IPS-NIHi7 (cell line): Measurements from ENCODE around the gene TMEM123.
"Not testable (repeated sequence)": the region's sequence is repeated elsewhere in the genome, so short reads cannot be mapped to it uniquely, and the experiment has no call there.

Experiments
- DNase-seq: peaks from one replicate; pipeline ENCODE4 v3.0.0; 2012; ENCODE audit warnings: mixed read lengths; ENCODE audit errors: extremely low spot score

TMEM123 gene

GRCh38 chr11:102449651-102450570 lies 2.7 kb downstream of the TMEM123 start:
- DNase-seq = no peak

GRCh38 chr11:102448869-102449224 lies 3.7 kb downstream of the TMEM123 start:
- no peak for DNase-seq

DNA sequence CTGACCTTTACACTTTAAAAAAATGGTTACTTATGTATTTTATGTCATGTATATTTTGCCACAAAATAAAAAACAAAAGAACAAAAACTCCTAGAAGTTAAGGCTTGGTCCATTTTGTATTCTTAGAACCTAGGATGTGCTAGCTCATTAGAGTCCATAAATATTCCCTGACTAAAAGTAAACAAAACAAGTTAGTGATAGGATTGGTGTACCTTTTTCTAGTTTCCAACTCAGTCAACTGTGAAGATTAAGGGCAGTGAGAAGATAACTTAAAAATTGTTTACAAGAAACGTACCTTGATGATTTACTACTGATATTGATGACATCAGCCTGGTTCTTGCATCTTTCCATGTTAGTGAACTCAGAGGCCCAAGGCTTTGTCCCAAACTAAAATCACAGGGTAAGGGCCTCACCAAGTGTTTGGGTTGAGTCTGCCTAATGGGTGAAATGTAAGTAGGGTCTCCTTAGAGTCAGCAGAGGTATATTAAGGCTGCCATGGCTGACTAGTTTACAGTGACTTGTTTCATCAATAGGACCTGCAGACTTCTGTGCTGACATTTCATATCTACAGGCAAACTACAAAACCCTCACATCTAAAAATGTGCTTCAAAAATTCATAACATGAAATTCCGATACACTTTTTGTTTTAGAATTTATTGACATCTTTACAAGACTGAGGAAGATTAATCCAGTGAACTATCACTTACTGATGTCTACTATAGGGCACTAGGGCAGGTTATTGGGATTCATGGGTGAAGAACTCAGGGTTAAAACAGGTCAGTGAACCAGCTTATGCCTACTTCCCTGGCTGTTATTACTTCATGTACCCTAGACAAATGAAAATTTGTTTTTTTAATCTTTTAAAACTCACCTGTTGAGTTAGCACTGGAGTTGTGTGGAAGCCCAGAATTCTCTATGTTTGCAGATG lies 4.4 kb downstream of the TMEM123 start:
- no peak for DNase-seq

DNA sequence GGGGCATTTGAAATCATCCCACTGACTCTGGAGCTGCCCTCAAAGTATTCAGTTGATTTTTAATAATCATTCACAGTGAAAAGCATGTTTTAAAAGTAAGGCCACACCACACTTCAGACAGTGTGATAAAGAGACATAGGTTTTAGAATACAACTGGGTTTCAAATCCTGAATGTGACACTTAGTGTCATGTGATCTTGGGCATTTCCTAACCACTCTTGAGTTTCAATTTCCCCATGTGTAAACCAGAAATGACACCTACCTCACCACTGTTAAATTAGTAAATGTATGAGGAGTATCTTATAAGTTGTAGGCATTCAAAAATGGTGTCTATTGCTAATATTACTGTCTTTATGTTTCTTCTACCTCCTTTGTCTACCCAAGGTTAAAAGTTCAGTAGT lies 5.4 kb downstream of the TMEM123 start:
- DNase-seq = no peak

DNA sequence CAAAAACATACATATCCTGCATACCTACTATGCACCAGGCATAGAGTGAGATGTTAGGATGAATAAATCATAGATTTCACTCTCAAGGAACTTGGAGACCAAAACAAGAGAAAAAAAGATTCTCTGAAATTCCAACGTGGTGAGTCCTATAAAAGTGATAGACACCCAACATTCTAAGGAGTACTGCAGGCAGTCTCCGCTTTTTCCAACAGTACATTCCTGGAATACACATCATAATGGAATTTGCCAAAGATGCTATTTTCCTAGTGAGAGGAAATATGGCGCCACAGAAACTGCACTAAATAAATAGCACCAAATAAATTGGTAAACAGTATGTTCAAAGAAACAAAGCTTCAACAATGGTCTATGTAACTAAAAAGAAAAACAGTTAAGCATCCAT lies 6.0 kb downstream of the TMEM123 start:
- DNase-seq = no peak

GRCh38 chr11:102444693-102445092 lies 7.9 kb downstream of the TMEM123 start:
- not testable (repeated sequence) for DNase-seq

DNA sequence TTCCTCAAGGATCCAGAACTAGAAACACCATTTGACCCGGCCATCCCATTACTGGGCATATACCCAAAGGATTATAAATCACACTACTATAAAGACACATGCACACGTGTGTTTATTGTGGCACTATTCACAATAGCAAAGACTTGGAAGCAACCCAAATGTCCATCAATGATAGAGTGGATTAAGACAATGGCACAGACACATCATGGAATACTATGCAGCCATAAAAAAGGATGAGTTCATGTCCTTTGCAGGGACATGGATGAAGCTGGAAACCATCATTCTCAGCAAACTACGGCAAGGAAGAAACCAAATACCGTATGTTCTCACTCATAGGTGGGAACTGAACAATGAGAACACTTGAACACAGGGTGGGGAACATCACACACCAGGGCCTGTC lies 8.4 kb downstream of the TMEM123 start:
- not testable (repeated sequence) for DNase-seq

- DNase-seq = not testable (repeated sequence)
Observed at GRCh38 chr11:102439063-102439363, 13.6 kb downstream of the TMEM123 start.

GRCh38 chr11:102438311-102439062 lies 14.1 kb downstream of the TMEM123 start:
- DNase-seq = no peak

DNA sequence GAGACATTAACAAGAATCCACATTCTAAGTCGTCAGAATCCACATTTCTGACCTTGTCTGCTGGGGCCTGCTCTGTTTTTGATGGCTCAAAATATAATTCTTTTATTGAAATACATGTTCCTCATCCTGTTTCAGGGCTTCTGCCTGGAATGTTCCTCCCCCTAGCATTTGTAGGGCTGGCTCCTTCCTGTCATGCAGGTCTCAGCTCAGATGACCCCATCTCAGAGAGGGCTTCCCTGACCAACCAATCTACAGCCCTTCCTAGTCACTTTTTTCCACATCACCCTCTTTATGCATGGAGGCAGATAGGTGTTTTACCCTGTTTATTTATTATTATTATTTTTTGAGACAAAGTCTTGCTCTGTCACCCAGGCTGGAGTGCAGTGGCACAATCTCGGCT lies 14.8 kb downstream of the TMEM123 start:
- no peak for DNase-seq

- DNase-seq = no peak
Observed at GRCh38 chr11:102436976-102437375, 15.6 kb downstream of the TMEM123 start.

GRCh38 chr11:102436561-102436960 lies 16.0 kb downstream of the TMEM123 start:
- no peak for DNase-seq

- no peak for DNase-seq
Observed at GRCh38 chr11:102435688-102436087, 16.9 kb downstream of the TMEM123 start.

DNA sequence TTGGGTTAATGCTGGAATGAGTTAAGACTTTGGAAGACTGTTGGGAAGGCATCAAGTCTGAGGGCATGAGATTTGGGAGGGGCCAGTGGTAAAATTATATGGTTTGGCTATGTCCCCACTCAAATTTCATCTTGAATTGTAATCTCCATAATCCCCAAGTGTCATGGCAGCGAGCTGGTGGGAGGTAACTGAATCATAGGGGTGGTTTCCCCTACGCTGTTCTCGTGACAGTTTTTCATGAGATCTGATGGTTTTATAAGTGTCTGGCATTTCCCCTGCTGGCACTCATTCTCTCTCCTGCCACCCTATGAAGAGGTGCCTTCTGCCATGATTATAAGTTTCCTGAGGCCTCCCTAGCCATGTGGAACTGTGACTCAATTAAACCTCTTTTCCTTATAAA lies 19.0 kb downstream of the TMEM123 start:
- DNase-seq = not testable (repeated sequence)

DNA sequence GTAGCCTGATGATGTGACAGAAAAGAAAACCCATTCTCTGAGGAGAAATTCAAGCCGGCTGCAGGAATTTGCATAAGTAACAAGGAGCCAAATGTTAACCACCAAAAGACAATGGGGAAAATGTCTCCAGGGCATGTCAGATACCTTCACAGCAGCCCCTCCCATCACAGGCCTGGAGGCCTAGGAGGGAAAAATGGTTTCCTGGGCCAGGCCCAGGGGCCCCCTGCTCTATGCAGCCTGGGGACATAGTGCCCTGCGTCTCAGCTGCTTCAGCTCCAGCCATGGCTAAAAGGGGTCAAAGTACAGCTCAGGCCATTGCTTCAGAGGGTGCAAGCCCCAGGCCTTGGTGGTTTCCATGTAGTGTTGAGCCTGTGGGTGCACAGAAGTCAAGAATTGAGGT lies 20.0 kb downstream of the TMEM123 start:
- not testable (repeated sequence) for DNase-seq

DNA sequence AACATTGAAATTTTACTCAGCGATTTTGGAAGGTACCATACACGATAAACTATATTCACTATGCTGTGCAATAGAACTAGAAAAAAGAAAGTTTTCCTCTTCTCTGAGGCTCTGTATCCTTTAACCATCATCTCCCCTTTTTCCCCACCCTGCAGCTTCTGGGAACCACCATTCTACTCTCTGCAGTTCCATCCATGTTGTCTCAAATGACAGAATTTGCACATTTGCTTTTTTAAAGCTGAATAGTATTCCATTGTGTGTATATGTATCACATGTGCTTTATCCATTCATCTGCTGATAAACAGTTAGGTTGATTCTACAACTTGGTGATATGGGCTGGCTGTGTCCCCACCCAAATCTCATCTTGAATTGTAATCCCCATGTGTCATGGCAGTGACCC lies 21.2 kb downstream of the TMEM123 start:
- no peak for DNase-seq

DNA sequence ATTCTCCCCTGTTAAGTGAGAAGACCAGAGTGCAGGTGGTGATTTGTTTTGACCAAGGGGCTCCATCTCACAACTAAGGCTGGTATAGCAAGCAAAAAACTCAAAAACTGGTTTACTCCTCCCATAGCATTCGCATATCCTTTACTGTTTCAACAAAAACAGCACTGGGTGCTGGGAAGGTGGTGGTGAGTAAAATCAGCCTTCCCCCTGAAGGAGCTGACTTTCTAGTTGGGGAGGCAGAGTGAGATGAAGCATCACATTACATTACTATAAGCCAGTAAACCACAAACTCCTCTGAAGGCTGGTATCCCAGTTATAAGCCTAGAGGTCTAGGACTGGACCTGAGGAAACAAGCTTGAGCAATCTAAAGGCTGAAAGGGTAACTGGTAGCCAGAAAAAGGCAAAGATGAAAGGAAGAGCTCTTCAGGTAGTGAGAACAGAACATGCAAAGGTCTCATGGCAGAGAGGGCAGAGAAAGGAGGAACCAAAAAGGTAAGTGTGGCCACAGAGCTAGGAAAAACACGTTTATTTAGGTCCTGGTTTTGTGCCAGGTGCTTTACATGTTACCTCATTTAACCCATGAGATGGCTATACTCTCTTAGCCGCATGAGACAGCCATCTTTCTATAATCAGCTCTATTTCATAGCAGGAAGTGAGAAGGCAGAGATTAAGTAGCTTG lies 22.3 kb downstream of the TMEM123 start:
- DNase-seq = no peak

GRCh38 chr11:102429691-102430090 lies 22.9 kb downstream of the TMEM123 start:
- DNase-seq = no peak

- no peak for DNase-seq
Observed at GRCh38 chr11:102429226-102429625, 23.3 kb downstream of the TMEM123 start.

DNA sequence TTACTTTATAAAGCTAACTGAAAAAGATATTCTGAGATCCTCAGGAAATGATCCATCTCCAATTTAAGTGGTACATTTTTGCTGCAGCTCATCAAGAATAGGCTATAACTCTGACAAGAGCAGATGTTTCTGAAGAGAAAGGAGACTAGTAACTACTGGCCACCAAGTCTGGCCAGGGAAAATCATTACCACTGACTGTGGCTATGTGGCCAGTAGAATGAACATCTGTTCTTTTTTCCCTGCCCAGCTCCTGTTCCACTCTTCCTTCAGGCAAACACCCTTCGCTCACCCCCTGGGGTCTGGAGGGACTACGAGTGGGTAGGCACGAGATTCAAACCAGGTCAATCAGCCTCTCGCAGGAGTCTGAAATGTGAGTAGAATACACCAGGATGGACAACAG lies 23.9 kb downstream of the TMEM123 start:
- no peak for DNase-seq

- DNase-seq = no peak
Observed at GRCh38 chr11:102427068-102427467, 25.5 kb downstream of the TMEM123 start.

DNA sequence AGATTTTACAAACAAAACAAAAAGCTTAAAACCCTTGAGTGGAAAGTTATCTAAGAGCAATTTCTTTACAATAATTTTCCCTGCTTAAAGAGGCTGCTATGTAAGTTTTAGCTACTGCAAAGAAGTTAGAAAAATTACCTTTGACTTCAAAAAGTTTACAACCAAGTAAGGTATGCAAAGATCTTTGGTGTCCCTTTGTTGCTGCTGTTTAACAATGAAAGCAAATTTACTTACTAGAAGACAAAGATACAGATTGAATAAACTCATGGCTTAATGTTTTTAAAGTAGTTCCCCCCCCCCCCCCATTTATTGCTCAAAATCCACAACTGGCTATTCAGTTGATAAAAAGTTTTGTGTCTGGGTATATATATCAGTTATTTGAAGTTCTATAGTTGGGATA lies 26.0 kb downstream of the TMEM123 start:
- no peak for DNase-seq
